Ishikawa (cell line): ENCODE measurements around the gene NAALADL1.

ENCODE experiments used
- CEBPB ChIP-seq: IDR thresholded peaks from 2 replicates; pipeline ENCODE4 v1.6.1; 2012
- CREB1 ChIP-seq: IDR thresholded peaks from 2 replicates; pipeline ENCODE4 v1.6.1; 2012; ENCODE audit warnings: low read depth
- EGR1 ChIP-seq: IDR thresholded peaks from 2 replicates; pipeline ENCODE4 v1.6.1; 2012
- EP300 ChIP-seq: IDR thresholded peaks from 2 replicates; pipeline ENCODE4 v1.6.1; 2012; ENCODE audit warnings: borderline replicate concordance
- FOXM1 ChIP-seq: IDR thresholded peaks from 2 replicates; pipeline ENCODE4 v1.6.1; 2012; ENCODE audit warnings: low read depth, borderline replicate concordance
- MAX ChIP-seq: IDR thresholded peaks from 2 replicates; pipeline ENCODE4 v1.6.1; 2012
- NFIC ChIP-seq: IDR thresholded peaks from 2 replicates; pipeline ENCODE4 v1.6.1; 2012
- RAD21 ChIP-seq: IDR thresholded peaks from 2 replicates; pipeline ENCODE4 v1.6.1; 2012; ENCODE audit warnings: low read depth
- REST ChIP-seq: IDR thresholded peaks from 2 replicates; pipeline ENCODE4 v1.6.1; 2012; ENCODE audit warnings: low read depth, mild to moderate bottlenecking
- TAF1 ChIP-seq: IDR thresholded peaks from 2 replicates; pipeline ENCODE4 v1.6.1; 2012; ENCODE audit warnings: low read depth, mild to moderate bottlenecking
- TCF12 ChIP-seq: IDR thresholded peaks from 2 replicates; pipeline ENCODE4 v1.6.1; 2012; ENCODE audit warnings: low read depth
- TEAD4 ChIP-seq: IDR thresholded peaks from 2 replicates; pipeline ENCODE4 v1.6.1; 2012
- USF1 ChIP-seq: IDR thresholded peaks from 2 replicates; pipeline ENCODE4 v1.6.1; 2012
- YY1 ChIP-seq: IDR thresholded peaks from 2 replicates; pipeline ENCODE4 v1.6.1; 2012; ENCODE audit warnings: low read depth
- ZBTB7A ChIP-seq: IDR thresholded peaks from 2 replicates; pipeline ENCODE4 v1.6.1; 2012; ENCODE audit warnings: low read depth

The NAALADL1 gene

GRCh38 chr11:65060913-65061408 is 2.6 kb upstream of the NAALADL1 start:
- no peak for TF ChIP-seq YY1
- TF ChIP-seq RAD21: peak; percentile 31; the same call in 1 of the 2 replicates
- TF ChIP-seq TAF1: no peak
- TF ChIP-seq ZBTB7A: no peak
- no peak for TF ChIP-seq NFIC
- no peak for TF ChIP-seq MAX
- TF ChIP-seq USF1: 0 out of 2 replicates have a peak, but pooled peaks have one; percentile 23
- no peak for TF ChIP-seq EP300

GRCh38 chr11:65059959-65060824 is 1.8 kb upstream of the NAALADL1 start:
- TF ChIP-seq TEAD4 (no peak), USF1 (0 out of 2 replicates have a peak, but pooled peaks have one; percentile 32), FOXM1 (no peak), RAD21 (no peak), MAX (no peak), CREB1 (no peak)

- TF ChIP-seq TCF12 (no peak), YY1 (no peak), CEBPB (no peak), TEAD4 (no peak), REST (no peak), NFIC (no peak), CREB1 (no peak), FOXM1 (no peak)
These were observed 1.2 kb upstream of the NAALADL1 start for GRCh38 chr11:65059523-65059922.

- TF ChIP-seq CEBPB (no peak), NFIC (no peak), EP300 (no peak), TAF1 (no peak), MAX (no peak), YY1 (no peak), CREB1 (no peak), FOXM1 (no peak), REST (no peak), TEAD4 (no peak), RAD21 (no peak), ZBTB7A (no peak), USF1 (no peak), TCF12 (no peak), EGR1 (no peak)
These were observed 341 bp downstream of the NAALADL1 start for GRCh38 chr11:65058012-65058411.

- TF ChIP-seq CEBPB: no peak
- TF ChIP-seq TCF12: no peak
- TF ChIP-seq EP300: no peak
- no peak for TF ChIP-seq YY1
- TF ChIP-seq NFIC: no peak
- TF ChIP-seq MAX: no peak
- TF ChIP-seq USF1: no peak
- no peak for TF ChIP-seq FOXM1
- no peak for TF ChIP-seq RAD21
- no peak for TF ChIP-seq CREB1
These were observed 827 bp downstream of the NAALADL1 start for GRCh38 chr11:65057526-65057925.
